ENCODE results near the gene CACNB2.

- no peak for TF ChIP-seq CTCF (IDR thresholded peaks at IDR 0.05)
- TF ChIP-seq POLR2AphosphoS5 (IDR thresholded peaks at IDR 0.05), result no peak
- no peak for TF ChIP-seq POLR2A (IDR thresholded peaks at IDR 0.05; ENCODE audit: low read depth)
Measured at GRCh38 chr10:18532881-18533535, 392.8 kb downstream of the CACNB2 start.

Measured in esophagus muscularis mucosa (tissue), 3 donors.